ENCODE results near the gene PTPN12. TPM values are rescaled to one million over a fixed set of nuclear protein-coding genes. Genes with fewer than 3 reads are reported as not detected.

The PTPN12 gene
- polyA plus RNA-seq, 1 experiment = 45.3 TPM

- H3K9me3 ChIP-seq (ENCODE audit: control insufficient read depth, insufficient read depth, low read length) = no peaks in the 10 kb centered on the region
- ChIA-PET CTCF (interaction anchor here (1.1 to 2.4 kb wide), 4 partner anchors 11 to 74 kb away, joined by 3 to 11 read pairs (median 9); no protein-coding TSS in a partner anchor), POLR2A (no interaction called here)
- H3K27me3 ChIP-seq (ENCODE audit: control insufficient read depth, insufficient read depth, low read length) = no peaks in the 10 kb centered on the region
- no peak overlapping the region for H3K27ac ChIP-seq (ENCODE audit: low read depth, low read length)
- H3K4me3 ChIP-seq (ENCODE audit: low read depth, low read length) = no peak overlapping the region
- TF ChIP-seq CTCF (IDR thresholded peaks at IDR 0.05; ENCODE audit: low read depth, low read length) = no peak
- DNase-seq (ENCODE audit: low read depth, low spot score) = no peak
These were observed 148.1 kb downstream of the PTPN12 start for GRCh38 chr7:77685233-77685632.

GRCh38 chr7:77687100-77687746, 150.1 kb downstream of the PTPN12 start:
- ChIA-PET CTCF (interaction anchor here (0.6 to 2.2 kb wide), 5 partner anchors 9 to 248 kb away, joined by 3 to 8 read pairs (median 4); no protein-coding TSS in a partner anchor), POLR2A (interaction anchor here (1.2 to 2.7 kb wide), 3 partner anchors 9 to 179 kb away, joined by 4 to 13 read pairs (median 7); partner anchors contain the start of gene RSBN1L)
- H3K4me3 ChIP-seq (ENCODE audit: low read depth, low read length) = no peak overlapping the region
- DNase-seq (ENCODE audit: low read depth, low spot score) = peak; percentile 53
- no peaks in the 10 kb centered on the region for H3K9me3 ChIP-seq (ENCODE audit: control insufficient read depth, insufficient read depth, low read length)
- no peaks in the 10 kb centered on the region for H3K27me3 ChIP-seq (ENCODE audit: control insufficient read depth, insufficient read depth, low read length)
- H3K27ac ChIP-seq (ENCODE audit: low read depth, low read length) = no peak overlapping the region
- no peak for TF ChIP-seq CTCF (IDR thresholded peaks at IDR 0.05; ENCODE audit: low read depth, low read length)

- H3K4me3 ChIP-seq (ENCODE audit: low read depth, low read length) = no peak overlapping the region
- no peak for TF ChIP-seq CTCF (IDR thresholded peaks at IDR 0.05; ENCODE audit: low read depth, low read length)
- no peaks in the 10 kb centered on the region for H3K27me3 ChIP-seq (ENCODE audit: control insufficient read depth, insufficient read depth, low read length)
- no peaks in the 10 kb centered on the region for H3K9me3 ChIP-seq (ENCODE audit: control insufficient read depth, insufficient read depth, low read length)
- no peak for DNase-seq (ENCODE audit: low read depth, low spot score)
- POLR2A ChIA-PET = interaction anchor here (1.2 to 2.7 kb wide), 3 partner anchors 8 to 179 kb away, joined by 4 to 13 read pairs (median 7); partner anchors contain the start of gene RSBN1L
- CTCF ChIA-PET = interaction anchor here (0.6 to 2.2 kb wide), 4 partner anchors 9 to 78 kb away, joined by 3 to 8 read pairs (median 4); no protein-coding TSS in a partner anchor
- H3K27ac ChIP-seq (ENCODE audit: low read depth, low read length) = no peak overlapping the region
These were observed 150.7 kb downstream of the PTPN12 start for GRCh38 chr7:77687747-77688144.

Other genes with a start within 250 kb of the PTPN12 start
- 7.5 and 8.9 TPM in 2 replicates for gene GSAP, start 120.9 kb upstream of the PTPN12 start, polyA plus RNA-seq (2011; rRNA removed)
- 9.3 and 14.0 TPM in 2 replicates for gene RSBN1L, start 159.2 kb downstream of the PTPN12 start, polyA plus RNA-seq (2011; rRNA removed)

All from AG04450 (cell line).